Heart left ventricle (tissue), 16 donors: ENCODE measurements around the gene FOXG1. TPM values are rescaled to one million over a fixed set of nuclear protein-coding genes. Genes with fewer than 3 reads are reported as not detected.
A peak's percentile ranks its signal among the peaks of the same experiment; 100 is the strongest.

ENCODE experiments used
- ATAC-seq, 4 donors: fragments of 200-7000 bp; cut with Tn5 transposase; one replicate each; pipeline ENCODE4 v1.9.1; 2020 to 2022; ENCODE audit warnings: moderate library complexity in 4 of 4, mild to moderate bottlenecking in 3 of 4, moderate number of reproducible peaks in 1 of 4
- DNase-seq, 5 donors: peaks; one replicate each; pipeline ENCODE4 v3.0.0-alpha.2; 2020
- H3K27ac ChIP-seq, 12 donors: fragments of 200-600 bp; sonication (generic) in 4 of 12; one replicate each; pipeline versions ENCODE4 v1.5.0 to v1.8.0; 2016 to 2022; ENCODE audit warnings: mild to moderate bottlenecking in 2 of 12
- H3K27me3 ChIP-seq, 9 donors: fragments of 200-600 bp; sonication (generic) in 2 of 9; one replicate each; pipeline versions ENCODE4 v1.5.1 to v1.8.0; 2016 to 2022; ENCODE audit warnings: mild to moderate bottlenecking in 3 of 9
- H3K36me3 ChIP-seq, 9 donors: fragments of 200-600 bp; sonication (generic) in 2 of 9; one replicate each; pipeline versions ENCODE4 v1.5.0 to v1.8.0; 2018 to 2022; ENCODE audit warnings: mild to moderate bottlenecking in 2 of 9
- H3K4me1 ChIP-seq, 12 donors: fragments of 200-600 bp; sonication (generic) in 4 of 12; one replicate each; pipeline versions ENCODE4 v1.5.0 to v1.8.0; 2016 to 2022; ENCODE audit warnings: mild to moderate bottlenecking in 3 of 12
- H3K4me3 ChIP-seq, 12 donors: fragments of 200-600 bp; sonication (generic) in 4 of 12; one replicate each; pipeline versions ENCODE4 v1.5.0 to v1.8.0; 2017 to 2022; ENCODE audit warnings: mild to moderate bottlenecking in 9 of 12, moderate library complexity in 4 of 12
- H3K9me3 ChIP-seq, 12 donors: fragments of 200-600 bp; sonication (generic) in 4 of 12; one replicate each; pipeline versions ENCODE4 v1.5.0 to v1.8.0; 2016 to 2022; ENCODE audit warnings: mild to moderate bottlenecking in 1 of 12
- POLR2A ChIP-seq, 2 donors: fragments of 450-650 bp; IDR thresholded peaks; one replicate each; pipeline ENCODE4 v1.6.1; 2017; ENCODE audit warnings: antibody characterized with exemption in 2 of 2, mild to moderate bottlenecking in 2 of 2, moderate library complexity in 2 of 2
- WGBS, 4 donors: extraction: QIAGEN DNeasy Blood & Tissue Kit in 2 of 4; methylation state at CpG; one replicate each; pipeline versions ENCODE4 v1.1.5 to v1.1.7; 2013 to 2018; 5-methylcytosine and 5-hydroxymethylcytosine counted together
- intact Hi-C, 10 donors: fragments of 100-400 bp; cut with DNase I; formaldehyde crosslinking; loops; one replicate each; pipeline versions ENCODE4 v1.11.1 to v1.14.2; 2022
- polyA plus RNA-seq, 2 donors: library from polyadenylated mRNA; stranded (reverse); fragments of 200-250 nt; gene quantifications; one replicate each; pipeline ENCODE4 v1.2.3, GENCODE V29; 2013
- total RNA-seq, 9 donors: library from RNA; depleted of rRNA in 2 of 9; stranded (reverse); fragments of >200 nt in 2 of 9; fragmentation: NEBNext Ultra II Directional in 3 of 9; extraction: Animal tissue kit (Norgen Biotek cat#: 25700) in 3 of 9; gene quantifications; one replicate each; pipeline versions ENCODE4 v1.1.0 to v1.2.4, GENCODE V29; 2016 to 2023
- TF ChIP-seq, protein P1 (sequence below), 12 donors: fragments of 200-600 bp; sonication (generic) in 4 of 12; IDR thresholded peaks; one replicate each; pipeline versions ENCODE4 v1.5.0 to v1.8.0; 2018 to 2022; ENCODE audit warnings: antibody characterized with exemption in 12 of 12, mild to moderate bottlenecking in 5 of 12
- donor health status: ischemic (EF 13 %, LVEDD 7.1; RV severe dilation, severe dysfunction).
- donor health status: healthy with polysubstance abuse.
- donor health status: DM: no; HTN: yes; CAD: no.
- donor health status: DM: no; HTN: no; CAD: no.
- donor health status: ischemic (EF 25% LVEDD 6.9; RV normal size, moderate dysfunction).
- donor health status: ischemic (EF 25% LVEDD 5.7; RV mildly dilated, moderate dysfunction).
- donor health status: healthy.
- donor health status: DM: yes; HTN: yes; CAD: no.
- donor health status: ischemic (EF 35%, LVEDD 5.7; RV mildly dilated, moderate dysfunction).
- donor health status: nonischemic (EF 11% LVEDD 7.7; RV severe dilation, severe dysfunction).
- donor health status: DM: yes; HTN: yes; CAD: no.
- donor health status: PGD.
- donor health status: ischemic (EF 29% LVEDD 5.4; RV normal size, mild dysfunction).
- donor health status: nonischemic (EF 23%, LVEDD 6.1; RV moderate dilation, normal function).

FOXG1 gene
- total and polyA plus RNA-seq, 11 donors: not detected

DNA sequence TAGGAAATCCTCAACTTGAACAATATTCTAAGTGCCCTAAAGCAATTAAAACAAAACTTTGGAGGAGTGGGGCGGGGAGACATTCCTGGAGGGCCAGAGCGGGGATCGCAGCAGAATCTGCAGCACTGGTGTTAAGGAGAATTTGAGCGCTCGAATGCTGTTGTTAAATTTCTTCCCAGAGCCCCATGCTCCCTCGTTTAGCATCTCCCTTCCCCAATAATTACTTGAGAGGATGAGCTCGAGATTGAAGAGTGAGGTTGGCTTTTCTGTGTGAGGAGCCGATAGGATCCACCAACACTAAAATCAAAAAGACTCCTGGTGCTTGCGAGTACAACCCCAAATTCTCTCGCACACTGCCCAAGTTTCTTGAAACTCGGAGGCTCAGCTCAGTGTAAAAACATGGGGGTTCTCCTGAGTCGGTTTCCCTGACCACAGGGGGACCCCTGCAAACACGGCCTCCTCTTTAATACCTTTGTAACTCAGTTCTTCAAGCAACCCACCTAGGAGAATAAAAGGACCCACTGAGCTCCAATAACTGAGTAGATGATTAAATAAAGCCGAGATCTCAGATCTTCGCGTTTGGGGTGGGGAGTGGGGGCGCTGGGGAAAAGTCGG is 10.2 kb upstream of the FOXG1 start:
- H3K4me1 ChIP-seq: peaks cover 0 to 19% (median 0%) of the 10 kb centered on the region in 12 donors
- H3K4me3 ChIP-seq: no peak overlapping the region
- H3K27me3 ChIP-seq: peaks cover 56 to 91% (median 70%) of the 10 kb centered on the region in 9 donors
- 4 to 5% (median 4%) methylated on average over 18 of the region's 18 CpGs for WGBS, 4 donors
- no peak for DNase-seq
- no peaks in the 10 kb centered on the region for H3K36me3 ChIP-seq
- ATAC-seq: no peak
- H3K27ac ChIP-seq: no peak overlapping the region
- intact Hi-C loops: loop anchor here in 8 of 10 donors (5.0 to 10.0 kb wide), 8 partner anchors 776 to 1688 kb away; no protein-coding TSS in a partner anchor
- TF ChIP-seq, protein P1, sequence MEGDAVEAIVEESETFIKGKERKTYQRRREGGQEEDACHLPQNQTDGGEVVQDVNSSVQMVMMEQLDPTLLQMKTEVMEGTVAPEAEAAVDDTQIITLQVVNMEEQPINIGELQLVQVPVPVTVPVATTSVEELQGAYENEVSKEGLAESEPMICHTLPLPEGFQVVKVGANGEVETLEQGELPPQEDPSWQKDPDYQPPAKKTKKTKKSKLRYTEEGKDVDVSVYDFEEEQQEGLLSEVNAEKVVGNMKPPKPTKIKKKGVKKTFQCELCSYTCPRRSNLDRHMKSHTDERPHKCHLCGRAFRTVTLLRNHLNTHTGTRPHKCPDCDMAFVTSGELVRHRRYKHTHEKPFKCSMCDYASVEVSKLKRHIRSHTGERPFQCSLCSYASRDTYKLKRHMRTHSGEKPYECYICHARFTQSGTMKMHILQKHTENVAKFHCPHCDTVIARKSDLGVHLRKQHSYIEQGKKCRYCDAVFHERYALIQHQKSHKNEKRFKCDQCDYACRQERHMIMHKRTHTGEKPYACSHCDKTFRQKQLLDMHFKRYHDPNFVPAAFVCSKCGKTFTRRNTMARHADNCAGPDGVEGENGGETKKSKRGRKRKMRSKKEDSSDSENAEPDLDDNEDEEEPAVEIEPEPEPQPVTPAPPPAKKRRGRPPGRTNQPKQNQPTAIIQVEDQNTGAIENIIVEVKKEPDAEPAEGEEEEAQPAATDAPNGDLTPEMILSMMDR (IDR thresholded peaks at IDR 0.05): no peak
- no peak for TF ChIP-seq POLR2A (IDR thresholded peaks at IDR 0.05)
- no peaks in the 10 kb centered on the region for H3K9me3 ChIP-seq

DNA sequence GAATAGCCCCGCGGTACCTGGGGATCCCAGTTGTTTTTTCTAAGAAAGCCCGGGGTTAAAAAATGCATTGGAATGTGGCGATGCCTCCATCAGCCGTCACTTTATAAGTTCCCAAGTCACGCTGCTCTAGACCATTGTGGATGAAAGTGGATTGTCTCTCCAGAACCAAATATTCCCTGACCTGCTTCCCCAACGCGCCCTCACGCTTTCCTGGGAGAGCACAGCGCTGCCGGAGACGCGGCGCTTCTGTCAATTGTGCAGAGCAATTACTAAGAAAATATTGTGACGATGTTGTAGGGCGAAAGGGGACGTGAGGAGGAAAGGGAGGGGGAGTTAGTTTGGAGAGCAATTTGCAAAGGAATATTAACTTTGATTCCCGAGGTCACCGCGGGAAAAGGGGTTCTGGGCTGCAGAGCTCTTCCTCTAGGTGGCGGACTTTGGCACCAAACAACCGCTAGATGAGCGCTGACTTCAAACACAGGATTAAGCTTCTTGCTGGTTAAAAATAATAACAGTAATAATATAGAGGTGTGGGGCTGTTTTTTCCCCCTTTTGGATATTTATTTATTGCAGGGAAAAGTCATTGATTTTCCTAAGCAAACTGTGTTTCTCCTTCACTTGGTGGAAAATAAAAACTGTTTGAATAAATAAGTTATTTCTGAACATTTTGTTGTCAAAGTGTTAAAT is 9.6 kb upstream of the FOXG1 start:
- 2 to 4% (median 3%) methylated on average over 22 to 23 of the region's 23 CpGs for WGBS, 4 donors
- Histone ChIP-seq H3K4me3 (no peak overlapping the region), H3K36me3 (no peaks in the 10 kb centered on the region), H3K27me3 (peaks cover 60 to 92% (median 76%) of the 10 kb centered on the region in 9 donors), H3K9me3 (no peaks in the 10 kb centered on the region), H3K4me1 (peaks cover 0 to 19% (median 0%) of the 10 kb centered on the region in 12 donors), H3K27ac (no peak overlapping the region)
- TF ChIP-seq, protein P1 (IDR thresholded peaks at IDR 0.05): peak in 10 of 12 donors; percentile 11 to 53 (median 38)
- no peak for TF ChIP-seq POLR2A (IDR thresholded peaks at IDR 0.05)
- no peak for DNase-seq
- ATAC-seq: no peak
- intact Hi-C loops: loop anchor here in 8 of 10 donors (5.0 to 10.0 kb wide), 8 partner anchors 775 to 1688 kb away; no protein-coding TSS in a partner anchor

DNA sequence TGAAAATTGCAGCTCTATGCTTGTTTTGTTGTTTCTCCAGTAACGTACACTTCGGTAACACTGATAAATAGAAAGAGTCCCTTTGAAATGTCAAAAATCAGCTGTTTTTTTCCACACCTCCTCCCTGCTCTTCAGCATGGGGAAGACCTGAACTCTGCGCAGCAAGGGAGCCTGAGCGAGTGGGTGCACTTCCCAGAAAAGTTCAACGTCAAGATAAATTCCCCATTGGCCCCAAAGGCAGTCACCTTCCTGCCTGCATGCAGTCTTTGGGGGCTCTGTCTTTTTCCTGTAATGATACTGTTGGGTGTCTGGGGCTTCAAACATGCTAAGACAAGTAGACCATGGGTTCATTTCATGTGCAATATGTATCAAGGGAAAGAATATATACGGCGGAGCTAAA is 8.8 kb upstream of the FOXG1 start:
- Histone ChIP-seq H3K4me1 (peaks cover 0 to 19% (median 0%) of the 10 kb centered on the region in 12 donors), H3K27me3 (peaks cover 60 to 96% (median 83%) of the 10 kb centered on the region in 9 donors), H3K9me3 (no peaks in the 10 kb centered on the region), H3K27ac (no peak overlapping the region), H3K36me3 (no peaks in the 10 kb centered on the region), H3K4me3 (no peak overlapping the region)
- WGBS, 4 donors: 6 to 13% (median 8%) methylated on average over 7 of the region's 7 CpGs
- no peak for TF ChIP-seq POLR2A (IDR thresholded peaks at IDR 0.05)
- TF ChIP-seq, protein P1 (IDR thresholded peaks at IDR 0.05): no peak
- ATAC-seq: no peak
- intact Hi-C loops: loop anchor here in 8 of 10 donors (5.0 to 10.0 kb wide), 8 partner anchors 775 to 1687 kb away; no protein-coding TSS in a partner anchor
- DNase-seq: no peak

DNA sequence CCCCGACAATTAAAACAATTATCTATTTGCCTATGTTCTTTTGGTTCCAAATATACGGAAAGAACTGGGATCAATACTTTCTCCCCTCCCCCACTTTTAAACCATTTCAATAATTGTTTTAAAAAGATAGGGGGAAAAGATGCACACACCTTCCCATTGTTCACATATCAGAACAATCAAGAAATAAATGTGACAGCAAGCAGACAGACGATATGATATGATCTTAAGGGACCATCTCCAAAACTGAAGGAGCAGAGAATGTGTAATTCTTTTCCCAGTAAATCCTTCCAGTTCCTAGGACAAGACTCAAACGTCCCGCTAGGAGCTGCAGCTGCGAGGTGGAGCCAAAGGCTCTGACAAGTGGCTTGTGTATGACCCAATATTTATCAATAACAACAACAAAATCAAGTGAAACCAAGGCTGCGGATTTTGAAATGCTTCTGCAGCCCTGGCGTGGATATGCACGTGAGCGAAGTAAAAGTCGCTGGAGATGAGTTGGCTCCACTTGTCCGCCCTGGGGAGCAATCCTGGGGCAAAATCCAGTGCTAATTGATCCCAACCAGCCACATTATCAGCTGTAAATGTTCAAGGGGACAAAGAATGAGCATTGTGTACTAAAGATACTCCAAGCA is 8.2 kb upstream of the FOXG1 start:
- WGBS, 4 donors: 3 to 6% (median 5%) methylated on average over 12 of the region's 12 CpGs
- DNase-seq (no peak), ATAC-seq (no peak)
- H3K4me1 ChIP-seq: peaks cover 0 to 19% (median 0%) of the 10 kb centered on the region in 12 donors
- H3K4me3 ChIP-seq: peak overlapping the region in 1 of 12 donors; percentile 4
- intact Hi-C loops: loop anchor here in 8 of 10 donors (5.0 to 10.0 kb wide), 8 partner anchors 774 to 1686 kb away; no protein-coding TSS in a partner anchor
- H3K27me3 ChIP-seq: peaks cover 60 to 100% (median 88%) of the 10 kb centered on the region in 9 donors
- H3K36me3 ChIP-seq: no peaks in the 10 kb centered on the region
- no peak overlapping the region for H3K27ac ChIP-seq
- TF ChIP-seq POLR2A (IDR thresholded peaks at IDR 0.05): no peak
- TF ChIP-seq, protein P1 (IDR thresholded peaks at IDR 0.05): no peak
- no peaks in the 10 kb centered on the region for H3K9me3 ChIP-seq
